Pancreas (tissue), 10 donors: ENCODE results near the gene GAA. TPM values are rescaled to one million over a fixed set of nuclear protein-coding genes. Genes with fewer than 3 reads are reported as not detected.

Experiments used
- ATAC-seq, 4 donors: fragments of 200-7000 bp; cut with Tn5 transposase; one replicate each; pipeline versions ENCODE4 v1.8.0 to v1.9.1; 2020; ENCODE audit warnings: mild to moderate bottlenecking in 4 of 4, moderate library complexity in 4 of 4
- DNase-seq, 6 donors: peaks; one replicate each; pipeline ENCODE4 v3.0.0-alpha.2; 2020
- FAIRE-seq: peaks from 2 replicates; lab custom pipeline; 2012; peaks lifted over from hg19 to GRCh38; lab: Jason Lieb, UNC
- H3K27ac ChIP-seq, 4 donors: fragments of 200-600 bp; sonication (generic); 1 replicate in 3 of 4; 2 replicates in 1 of 4; pipeline versions ENCODE4 v1.5.0 to v1.8.0; 2020
- H3K27me3 ChIP-seq, 4 donors: fragments of 200-600 bp; one replicate each; pipeline ENCODE4 v1.8.0; 2021
- H3K36me3 ChIP-seq, 3 donors: fragments of 200-600 bp; sonication (generic) in 1 of 3; one replicate each; pipeline versions ENCODE4 v1.5.0 to v1.8.0; 2020 to 2021
- H3K4me1 ChIP-seq, 3 donors: fragments of 200-600 bp; one replicate each; pipeline ENCODE4 v1.8.0; 2021
- H3K4me3 ChIP-seq, 4 donors: fragments of 200-600 bp; sonication (generic) in 2 of 4; one replicate each; pipeline versions ENCODE4 v1.5.0 to v1.8.0; 2020 to 2021
- H3K9me3 ChIP-seq, 4 donors: fragments of 200-600 bp; one replicate each; pipeline ENCODE4 v1.8.0; 2021
- WGBS, 2 donors: extraction: QIAGEN DNeasy Blood & Tissue Kit; methylation state at CpG; one replicate each; pipeline ENCODE4 v1.1.7; 2013; 5-methylcytosine and 5-hydroxymethylcytosine counted together
- intact Hi-C, 3 donors: fragments of 100-400 bp; cut with DNase I; formaldehyde crosslinking; loops; one replicate each; pipeline versions ENCODE4 v1.11.1 to v1.14.2; 2022
- polyA plus RNA-seq, 2 donors: library from polyadenylated mRNA; stranded (reverse); fragments of 200-250 nt; gene quantifications; one replicate each; pipeline ENCODE4 v1.2.3, GENCODE V29; 2013
- total RNA-seq, 6 donors: library from RNA; stranded (reverse); fragmentation: NEBNext Ultra II Directional in 4 of 6; extraction: Animal tissue kit (Norgen Biotek cat#: 25700) in 4 of 6; gene quantifications; one replicate each; pipeline versions ENCODE4 v1.2.1 to v1.2.4, GENCODE V29; 2021 to 2023
- TF ChIP-seq, protein P1 (sequence below), 4 donors: fragments of 200-600 bp; sonication (generic) in 3 of 4; IDR thresholded peaks; one replicate each; pipeline versions ENCODE4 v1.5.0 to v1.8.0; 2021; ENCODE audit warnings: antibody characterized with exemption in 4 of 4
- donor health status: healthy with polysubstance abuse.
- donor health status: DM: no; HTN: no; CAD: no; lungs with moderate emphysema.
- donor health status: DM: no; HTN: no; CAD: no.
- donor health status: control.
- donor health status: control.
- donor health status: Bipolar disorder and iron deficiency.
- donor health status: DM: yes; HTN: yes; CAD: no.
- donor health status: DM: no; HTN: no; CAD: no.
- donor health status: DM: no; HTN: no; CAD: no.
- donor health status: DM: yes; HTN: yes; CAD: no.

Gene GAA
- total and polyA plus RNA-seq, 8 donors: 20.2 to 56.3 (median 33.4) TPM

DNA sequence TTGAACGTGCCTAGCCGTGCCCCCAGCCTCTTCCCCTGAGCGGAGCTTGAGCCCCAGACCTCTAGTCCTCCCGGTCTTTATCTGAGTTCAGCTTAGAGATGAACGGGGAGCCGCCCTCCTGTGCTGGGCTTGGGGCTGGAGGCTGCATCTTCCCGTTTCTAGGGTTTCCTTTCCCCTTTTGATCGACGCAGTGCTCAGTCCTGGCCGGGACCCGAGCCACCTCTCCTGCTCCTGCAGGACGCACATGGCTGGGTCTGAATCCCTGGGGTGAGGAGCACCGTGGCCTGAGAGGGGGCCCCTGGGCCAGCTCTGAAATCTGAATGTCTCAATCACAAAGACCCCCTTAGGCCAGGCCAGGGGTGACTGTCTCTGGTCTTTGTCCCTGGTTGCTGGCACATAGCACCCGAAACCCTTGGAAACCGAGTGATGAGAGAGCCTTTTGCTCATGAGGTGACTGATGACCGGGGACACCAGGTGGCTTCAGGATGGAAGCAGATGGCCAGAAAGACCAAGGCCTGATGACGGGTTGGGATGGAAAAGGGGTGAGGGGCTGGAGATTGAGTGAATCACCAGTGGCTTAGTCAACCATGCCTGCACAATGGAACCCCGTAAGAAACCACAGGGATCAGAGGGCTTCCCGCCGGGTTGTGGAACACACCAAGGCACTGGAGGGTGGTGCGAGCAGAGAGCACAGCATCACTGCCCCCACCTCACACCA is 724 bp downstream of the GAA start:
- FAIRE-seq (no peak), DNase-seq (peak in 3 of 6 donors; percentile 33 to 67 (median 42)), ATAC-seq (peak in 3 of 4 donors; percentile 17 to 40 (median 27))
- TF ChIP-seq, protein P1, sequence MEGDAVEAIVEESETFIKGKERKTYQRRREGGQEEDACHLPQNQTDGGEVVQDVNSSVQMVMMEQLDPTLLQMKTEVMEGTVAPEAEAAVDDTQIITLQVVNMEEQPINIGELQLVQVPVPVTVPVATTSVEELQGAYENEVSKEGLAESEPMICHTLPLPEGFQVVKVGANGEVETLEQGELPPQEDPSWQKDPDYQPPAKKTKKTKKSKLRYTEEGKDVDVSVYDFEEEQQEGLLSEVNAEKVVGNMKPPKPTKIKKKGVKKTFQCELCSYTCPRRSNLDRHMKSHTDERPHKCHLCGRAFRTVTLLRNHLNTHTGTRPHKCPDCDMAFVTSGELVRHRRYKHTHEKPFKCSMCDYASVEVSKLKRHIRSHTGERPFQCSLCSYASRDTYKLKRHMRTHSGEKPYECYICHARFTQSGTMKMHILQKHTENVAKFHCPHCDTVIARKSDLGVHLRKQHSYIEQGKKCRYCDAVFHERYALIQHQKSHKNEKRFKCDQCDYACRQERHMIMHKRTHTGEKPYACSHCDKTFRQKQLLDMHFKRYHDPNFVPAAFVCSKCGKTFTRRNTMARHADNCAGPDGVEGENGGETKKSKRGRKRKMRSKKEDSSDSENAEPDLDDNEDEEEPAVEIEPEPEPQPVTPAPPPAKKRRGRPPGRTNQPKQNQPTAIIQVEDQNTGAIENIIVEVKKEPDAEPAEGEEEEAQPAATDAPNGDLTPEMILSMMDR (IDR thresholded peaks at IDR 0.05): no peak
- Histone ChIP-seq H3K4me1 (peaks cover 0 to 9% (median 0%) of the 10 kb centered on the region in 3 donors), H3K27ac (peak overlapping the region in 2 of 4 donors; percentile 53 to 68), H3K9me3 (no peaks in the 10 kb centered on the region), H3K4me3 (peak overlapping the region; percentile 79 to 93 (median 88)), H3K36me3 (no peaks in the 10 kb centered on the region), H3K27me3 (no peaks in the 10 kb centered on the region)
- WGBS, 2 donors: 32 to 36% methylated on average over 21 of the region's 21 CpGs
- intact Hi-C loops: no loop called here

DNA sequence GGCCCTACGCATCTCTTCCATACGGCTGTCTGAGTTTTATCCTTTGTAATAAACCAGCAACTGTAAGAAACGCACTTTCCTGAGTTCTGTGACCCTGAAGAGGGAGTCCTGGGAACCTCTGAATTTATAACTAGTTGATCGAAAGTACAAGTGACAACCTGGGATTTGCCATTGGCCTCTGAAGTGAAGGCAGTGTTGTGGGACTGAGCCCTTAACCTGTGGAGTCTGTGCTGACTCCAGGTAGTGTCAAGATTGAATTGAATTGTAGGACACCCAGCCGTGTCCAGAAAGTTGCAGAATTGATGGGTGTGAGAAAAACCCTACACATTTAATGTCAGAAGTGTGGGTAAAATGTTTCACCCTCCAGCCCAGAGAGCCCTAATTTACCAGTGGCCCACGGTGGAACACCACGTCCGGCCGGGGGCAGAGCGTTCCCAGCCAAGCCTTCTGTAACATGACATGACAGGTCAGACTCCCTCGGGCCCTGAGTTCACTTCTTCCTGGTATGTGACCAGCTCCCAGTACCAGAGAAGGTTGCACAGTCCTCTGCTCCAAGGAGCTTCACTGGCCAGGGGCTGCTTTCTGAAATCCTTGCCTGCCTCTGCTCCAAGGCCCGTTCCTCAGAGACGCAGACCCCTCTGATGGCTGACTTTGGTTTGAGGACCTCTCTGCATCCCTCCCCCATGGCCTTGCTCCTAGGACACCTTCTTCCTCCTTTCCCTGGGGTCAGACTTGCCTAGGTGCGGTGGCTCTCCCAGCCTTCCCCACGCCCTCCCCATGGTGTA is 1.5 kb downstream of the GAA start:
- DNase-seq (peak in 3 of 6 donors; percentile 12 to 35 (median 33)), FAIRE-seq (no peak), ATAC-seq (no peak)
- H3K4me3 ChIP-seq: peak overlapping the region in 1 of 4 donors; percentile 93
- no peak overlapping the region for H3K27ac ChIP-seq
- TF ChIP-seq, protein P1 (IDR thresholded peaks at IDR 0.05): no peak
- WGBS, 2 donors: 84 to 85% methylated on average over 15 of the region's 15 CpGs
- no peaks in the 10 kb centered on the region for H3K9me3 ChIP-seq
- H3K4me1 ChIP-seq: peaks cover 0 to 9% (median 0%) of the 10 kb centered on the region in 3 donors
- no peaks in the 10 kb centered on the region for H3K27me3 ChIP-seq
- no peaks in the 10 kb centered on the region for H3K36me3 ChIP-seq
- intact Hi-C loops: no loop called here

DNA sequence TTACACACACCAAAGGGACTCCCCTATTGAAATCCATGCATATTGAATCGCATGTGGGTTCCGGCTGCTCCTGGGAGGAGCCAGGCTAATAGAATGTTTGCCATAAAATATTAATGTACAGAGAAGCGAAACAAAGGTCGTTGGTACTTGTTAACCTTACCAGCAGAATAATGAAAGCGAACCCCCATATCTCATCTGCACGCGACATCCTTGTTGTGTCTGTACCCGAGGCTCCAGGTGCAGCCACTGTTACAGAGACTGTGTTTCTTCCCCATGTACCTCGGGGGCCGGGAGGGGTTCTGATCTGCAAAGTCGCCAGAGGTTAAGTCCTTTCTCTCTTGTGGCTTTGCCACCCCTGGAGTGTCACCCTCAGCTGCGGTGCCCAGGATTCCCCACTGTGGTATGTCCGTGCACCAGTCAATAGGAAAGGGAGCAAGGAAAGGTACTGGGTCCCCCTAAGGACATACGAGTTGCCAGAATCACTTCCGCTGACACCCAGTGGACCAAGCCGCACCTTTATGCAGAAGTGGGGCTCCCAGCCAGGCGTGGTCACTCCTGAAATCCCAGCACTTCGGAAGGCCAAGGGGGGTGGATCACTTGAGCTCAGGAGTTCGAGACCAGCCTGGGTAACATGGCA is 2.2 kb downstream of the GAA start:
- WGBS, 2 donors: 90% methylated on average over 19 of the region's 19 CpGs
- TF ChIP-seq, protein P1 (IDR thresholded peaks at IDR 0.05): no peak
- intact Hi-C loops: no loop called here
- Histone ChIP-seq H3K4me3 (no peak overlapping the region), H3K9me3 (no peaks in the 10 kb centered on the region), H3K27ac (no peak overlapping the region), H3K27me3 (no peaks in the 10 kb centered on the region), H3K4me1 (peaks cover 0 to 9% (median 0%) of the 10 kb centered on the region in 3 donors), H3K36me3 (no peaks in the 10 kb centered on the region)
- DNase-seq (peak in 3 of 6 donors; percentile 11 to 51 (median 24)), ATAC-seq (no peak), FAIRE-seq (no peak)

DNA sequence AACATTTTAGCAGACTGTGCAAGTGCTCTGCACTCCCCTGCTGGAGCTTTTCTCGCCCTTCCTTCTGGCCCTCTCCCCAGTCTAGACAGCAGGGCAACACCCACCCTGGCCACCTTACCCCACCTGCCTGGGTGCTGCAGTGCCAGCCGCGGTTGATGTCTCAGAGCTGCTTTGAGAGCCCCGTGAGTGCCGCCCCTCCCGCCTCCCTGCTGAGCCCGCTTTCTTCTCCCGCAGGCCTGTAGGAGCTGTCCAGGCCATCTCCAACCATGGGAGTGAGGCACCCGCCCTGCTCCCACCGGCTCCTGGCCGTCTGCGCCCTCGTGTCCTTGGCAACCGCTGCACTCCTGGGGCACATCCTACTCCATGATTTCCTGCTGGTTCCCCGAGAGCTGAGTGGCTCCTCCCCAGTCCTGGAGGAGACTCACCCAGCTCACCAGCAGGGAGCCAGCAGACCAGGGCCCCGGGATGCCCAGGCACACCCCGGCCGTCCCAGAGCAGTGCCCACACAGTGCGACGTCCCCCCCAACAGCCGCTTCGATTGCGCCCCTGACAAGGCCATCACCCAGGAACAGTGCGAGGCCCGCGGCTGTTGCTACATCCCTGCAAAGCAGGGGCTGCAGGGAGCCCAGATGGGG is 3.1 kb downstream of the GAA start:
- H3K27ac ChIP-seq: no peak overlapping the region
- DNase-seq: peak in 4 of 6 donors; percentile 13 to 57 (median 40)
- FAIRE-seq: no peak
- H3K36me3 ChIP-seq: no peaks in the 10 kb centered on the region
- H3K4me3 ChIP-seq: no peak overlapping the region
- no peaks in the 10 kb centered on the region for H3K27me3 ChIP-seq
- TF ChIP-seq, protein P1 (IDR thresholded peaks at IDR 0.05): no peak
- 63 to 65% methylated on average over 26 of the region's 26 CpGs for WGBS, 2 donors
- intact Hi-C loops: no loop called here
- peaks cover 0 to 9% (median 0%) of the 10 kb centered on the region in 3 donors for H3K4me1 ChIP-seq
- no peak for ATAC-seq
- no peaks in the 10 kb centered on the region for H3K9me3 ChIP-seq
